Measurements from ENCODE around the gene PXDC1.

The PXDC1 gene

GRCh38 chr6:3751077-3751729 is at the start of gene PXDC1:
PXDC1 (minus strand) TSS chr6:3751713; CDS start chr6:3751531, 182 bp downstream.
- DNase-seq: peak; percentile 22

- no peak for DNase-seq
These were observed 49.5 kb upstream of the PXDC1 start for GRCh38 chr6:3800850-3801591.

GRCh38 chr6:3799719-3800118 is 48.2 kb upstream of the PXDC1 start:
- DNase-seq: no peak

- no peak for DNase-seq
These were observed 46.8 kb upstream of the PXDC1 start for GRCh38 chr6:3798055-3798919.

- no peak for DNase-seq
These were observed 45.9 kb upstream of the PXDC1 start for GRCh38 chr6:3797231-3798054.

- no peak for DNase-seq
These were observed 45.2 kb upstream of the PXDC1 start for GRCh38 chr6:3796719-3797041.

- no peak for DNase-seq
These were observed 44.6 kb upstream of the PXDC1 start for GRCh38 chr6:3795836-3796718.

GRCh38 chr6:3794092-3794491 is 42.6 kb upstream of the PXDC1 start:
- DNase-seq: no peak

- no peak for DNase-seq
These were observed 42.0 kb upstream of the PXDC1 start for GRCh38 chr6:3793545-3793944.

GRCh38 chr6:3791526-3792203 is 40.2 kb upstream of the PXDC1 start:
- no peak for DNase-seq

- DNase-seq: no peak
These were observed 38.5 kb upstream of the PXDC1 start for GRCh38 chr6:3789896-3790558.

GRCh38 chr6:3789018-3789895 is 37.7 kb upstream of the PXDC1 start:
- DNase-seq: no peak

- DNase-seq: no peak
These were observed 37.0 kb upstream of the PXDC1 start for GRCh38 chr6:3788408-3789017.

GRCh38 chr6:3786141-3786540 is 34.6 kb upstream of the PXDC1 start:
- no peak for DNase-seq

- DNase-seq: no peak
These were observed 34.2 kb upstream of the PXDC1 start for GRCh38 chr6:3785745-3786098.

GRCh38 chr6:3784885-3785744 is 33.6 kb upstream of the PXDC1 start:
- no peak for DNase-seq

GRCh38 chr6:3784423-3784822 is 32.9 kb upstream of the PXDC1 start:
- DNase-seq: no peak
